Activated CD4-positive, alpha-beta T cell treated with anti-CD3 and anti-CD28 coated beads, Interleukin-2, amount 50 U/mL, for 48 hours (primary cell): Measurements from ENCODE around the gene CMSS1.

Source experiments
- DNase-seq, 2 experiments: peaks; one replicate each; pipeline ENCODE4 v3.0.0-alpha.2; 2020

The CMSS1 gene

GRCh38 chr3:100120012-100120411 lies 302.4 kb downstream of the CMSS1 start:
- no peak for DNase-seq

- DNase-seq: no peak
Observed at GRCh38 chr3:100120693-100121092, 303.0 kb downstream of the CMSS1 start.

- DNase-seq: no peak
Observed at GRCh38 chr3:100122321-100122720, 304.7 kb downstream of the CMSS1 start.

GRCh38 chr3:100123112-100123511 lies 305.4 kb downstream of the CMSS1 start:
- DNase-seq: no peak

- DNase-seq: no peak
Observed at GRCh38 chr3:100124201-100124761, 306.6 kb downstream of the CMSS1 start.

- no peak for DNase-seq
Observed at GRCh38 chr3:100125161-100125938, 307.7 kb downstream of the CMSS1 start.

- no peak for DNase-seq
Observed at GRCh38 chr3:100127792-100128191, 310.1 kb downstream of the CMSS1 start.

- DNase-seq: no peak
Observed at GRCh38 chr3:100128565-100128964, 310.9 kb downstream of the CMSS1 start.

GRCh38 chr3:100129941-100130340 lies 312.3 kb downstream of the CMSS1 start:
- no peak for DNase-seq

GRCh38 chr3:100131241-100131640 lies 313.6 kb downstream of the CMSS1 start:
- no peak for DNase-seq

- DNase-seq: no peak
Observed at GRCh38 chr3:100136921-100137320, 319.3 kb downstream of the CMSS1 start.

GRCh38 chr3:100140976-100141375 lies 323.3 kb downstream of the CMSS1 start:
- DNase-seq: no peak

- DNase-seq: no peak
Observed at GRCh38 chr3:100141586-100141985, 323.9 kb downstream of the CMSS1 start.

GRCh38 chr3:100144255-100144866 lies 326.7 kb downstream of the CMSS1 start:
- no peak for DNase-seq

GRCh38 chr3:100149130-100149529 lies 331.5 kb downstream of the CMSS1 start:
- no peak for DNase-seq

- DNase-seq: no peak
Observed at GRCh38 chr3:100149713-100150415, 332.2 kb downstream of the CMSS1 start.

GRCh38 chr3:100150473-100150872 lies 332.8 kb downstream of the CMSS1 start:
- DNase-seq: no peak

GRCh38 chr3:100151024-100151707 lies 333.5 kb downstream of the CMSS1 start:
- no peak for DNase-seq

- no peak for DNase-seq
Observed at GRCh38 chr3:100154171-100154570, 336.5 kb downstream of the CMSS1 start.

- DNase-seq: no peak
Observed at GRCh38 chr3:100155128-100155527, 337.5 kb downstream of the CMSS1 start.

GRCh38 chr3:100155590-100155989 lies 337.9 kb downstream of the CMSS1 start:
- no peak for DNase-seq

- DNase-seq: no peak
Observed at GRCh38 chr3:100157685-100158084, 340.0 kb downstream of the CMSS1 start.

- DNase-seq: no peak
Observed at GRCh38 chr3:100158918-100159330, 341.3 kb downstream of the CMSS1 start.
